Nephron progenitor cell (in vitro differentiated cells): ENCODE results near the gene CACNA1H.
A peak's percentile ranks its signal among the peaks of the same experiment; 100 is the strongest.

Source experiments
- DNase-seq: peaks from one replicate; pipeline ENCODE4 v3.0.0; 2021
- H3K27ac Mint-ChIP-seq: 2 replicates; pipeline ENCODE4 v1.8.0; 2021; ENCODE audit warnings: mild to moderate bottlenecking, moderate library complexity, mixed read lengths
- H3K27me3 Mint-ChIP-seq: 2 replicates; pipeline ENCODE4 v1.8.0; 2021; ENCODE audit warnings: mild to moderate bottlenecking, low read depth, mixed read lengths; ENCODE audit not compliant: poor library complexity
- H3K36me3 Mint-ChIP-seq: 2 replicates; pipeline ENCODE4 v1.8.0; 2021; ENCODE audit warnings: low read depth, mixed read lengths
- H3K4me1 Mint-ChIP-seq: 2 replicates; pipeline ENCODE4 v1.8.0; 2021; ENCODE audit warnings: mixed read lengths
- H3K4me3 Mint-ChIP-seq: 2 replicates; pipeline ENCODE4 v1.8.0; 2021; ENCODE audit warnings: mild to moderate bottlenecking, moderate library complexity, mixed read lengths
- H3K9me3 Mint-ChIP-seq: 2 replicates; pipeline ENCODE4 v1.8.0; 2021; ENCODE audit warnings: mild to moderate bottlenecking, moderate library complexity, mixed read lengths
- TF ChIP-seq, protein P1 (sequence below): fragments of 200-600 bp; sonication (generic); IDR thresholded peaks from 2 replicates; pipeline ENCODE4 v1.5.0; 2021; ENCODE audit warnings: antibody characterized with exemption

Gene CACNA1H

GRCh38 chr16:1154887-1155331 is 2.0 kb downstream of the CACNA1H start:
- peaks cover under 1% of the 10 kb centered on the region for H3K36me3 Mint-ChIP-seq
- TF ChIP-seq, protein P1, sequence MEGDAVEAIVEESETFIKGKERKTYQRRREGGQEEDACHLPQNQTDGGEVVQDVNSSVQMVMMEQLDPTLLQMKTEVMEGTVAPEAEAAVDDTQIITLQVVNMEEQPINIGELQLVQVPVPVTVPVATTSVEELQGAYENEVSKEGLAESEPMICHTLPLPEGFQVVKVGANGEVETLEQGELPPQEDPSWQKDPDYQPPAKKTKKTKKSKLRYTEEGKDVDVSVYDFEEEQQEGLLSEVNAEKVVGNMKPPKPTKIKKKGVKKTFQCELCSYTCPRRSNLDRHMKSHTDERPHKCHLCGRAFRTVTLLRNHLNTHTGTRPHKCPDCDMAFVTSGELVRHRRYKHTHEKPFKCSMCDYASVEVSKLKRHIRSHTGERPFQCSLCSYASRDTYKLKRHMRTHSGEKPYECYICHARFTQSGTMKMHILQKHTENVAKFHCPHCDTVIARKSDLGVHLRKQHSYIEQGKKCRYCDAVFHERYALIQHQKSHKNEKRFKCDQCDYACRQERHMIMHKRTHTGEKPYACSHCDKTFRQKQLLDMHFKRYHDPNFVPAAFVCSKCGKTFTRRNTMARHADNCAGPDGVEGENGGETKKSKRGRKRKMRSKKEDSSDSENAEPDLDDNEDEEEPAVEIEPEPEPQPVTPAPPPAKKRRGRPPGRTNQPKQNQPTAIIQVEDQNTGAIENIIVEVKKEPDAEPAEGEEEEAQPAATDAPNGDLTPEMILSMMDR: no peak
- no peaks in the 10 kb centered on the region for H3K27me3 Mint-ChIP-seq
- H3K4me3 Mint-ChIP-seq: peak overlapping the region; percentile 52
- H3K27ac Mint-ChIP-seq: no peak overlapping the region
- peaks cover 30% of the 10 kb centered on the region for H3K4me1 Mint-ChIP-seq
- H3K9me3 Mint-ChIP-seq: no peaks in the 10 kb centered on the region
- DNase-seq: no peak

- H3K9me3 Mint-ChIP-seq: no peaks in the 10 kb centered on the region
- peak overlapping the region; percentile 52 for H3K4me3 Mint-ChIP-seq
- no peaks in the 10 kb centered on the region for H3K27me3 Mint-ChIP-seq
- peaks cover 34% of the 10 kb centered on the region for H3K4me1 Mint-ChIP-seq
- H3K36me3 Mint-ChIP-seq: peaks cover 4% of the 10 kb centered on the region
- DNase-seq: no peak
- no peak overlapping the region for H3K27ac Mint-ChIP-seq
- TF ChIP-seq, protein P1: no peak
These were observed 2.6 kb downstream of the CACNA1H start for GRCh38 chr16:1155353-1156054.

- Mint-ChIP-seq H3K27ac (no peak overlapping the region), H3K4me3 (no peak overlapping the region), H3K36me3 (peaks cover 4% of the 10 kb centered on the region), H3K4me1 (peaks cover 32% of the 10 kb centered on the region), H3K27me3 (no peaks in the 10 kb centered on the region), H3K9me3 (no peaks in the 10 kb centered on the region)
- TF ChIP-seq, protein P1: no peak
- no peak for DNase-seq
These were observed 3.4 kb downstream of the CACNA1H start for GRCh38 chr16:1156055-1156982.

- Mint-ChIP-seq H3K4me3 (no peak overlapping the region), H3K36me3 (peaks cover 4% of the 10 kb centered on the region), H3K4me1 (peaks cover 30% of the 10 kb centered on the region), H3K27me3 (no peaks in the 10 kb centered on the region), H3K27ac (no peak overlapping the region), H3K9me3 (no peaks in the 10 kb centered on the region)
- TF ChIP-seq, protein P1: no peak
- no peak for DNase-seq
These were observed 4.2 kb downstream of the CACNA1H start for GRCh38 chr16:1156983-1157638.

- Mint-ChIP-seq H3K4me3 (no peak overlapping the region), H3K4me1 (peaks cover 37% of the 10 kb centered on the region), H3K36me3 (peaks cover 4% of the 10 kb centered on the region), H3K27ac (no peak overlapping the region), H3K27me3 (no peaks in the 10 kb centered on the region), H3K9me3 (no peaks in the 10 kb centered on the region)
- TF ChIP-seq, protein P1: no peak
- DNase-seq: no peak
These were observed 4.9 kb downstream of the CACNA1H start for GRCh38 chr16:1157639-1158455.
